OCI-LY7 (cell line): ENCODE measurements around the gene TULP1. TPM values are rescaled to one million over a fixed set of nuclear protein-coding genes. Genes with fewer than 3 reads are reported as not detected.

ENCODE experiments used
- BruUV-seq: library from RNA; stranded (reverse); fragments of 400-500 nt; replicated peaks from 2 replicates; lab custom pipeline; 2021; lab: Mats Ljungman, UMichigan
- CTCF ChIA-PET: fragments of 300-600 bp; sonication (Branson Sonifier 250); formaldehyde crosslinking; loops from one replicate; lab custom pipeline; 2022; ENCODE audit warnings: antibody characterized with exemption; ENCODE audit not compliant: unreplicated experiment; lab: Charles Lee
- POLR2A ChIA-PET: fragments of 300-600 bp; sonication (Branson Sonifier 250); formaldehyde crosslinking; loops from one replicate; lab custom pipeline; 2022; ENCODE audit warnings: antibody characterized with exemption; lab: Charles Lee
- DNase-seq: peaks from one replicate; pipeline ENCODE4 v3.0.0-alpha.2; 2015; ENCODE audit warnings: low spot score
- H2AFZ ChIP-seq: fragments of 200-600 bp; sonication (generic), shearing (Covaris generic); 2 replicates; pipeline ENCODE4 v1.6.1; 2014; ENCODE audit warnings: mild to moderate bottlenecking, antibody characterized with exemption, low read length, moderate library complexity
- H3K27ac ChIP-seq: fragments of 200-600 bp; sonication (generic); 2 replicates; pipeline ENCODE4 v1.5.1; 2014; ENCODE audit warnings: mixed run types, low read depth, mild to moderate bottlenecking, moderate library complexity, low read length, inconsistent platforms; ENCODE audit not compliant: poor library complexity, severe bottlenecking
- H3K36me3 ChIP-seq: fragments of 200-600 bp; sonication (generic); 2 replicates; pipeline ENCODE4 v1.6.1; 2014; ENCODE audit warnings: mild to moderate bottlenecking, antibody characterized with exemption, low read length, moderate library complexity, mixed read lengths; ENCODE audit not compliant: insufficient read depth
- H3K4me1 ChIP-seq: fragments of 200-600 bp; sonication (generic); 2 replicates; pipeline ENCODE4 v1.5.1; 2014; ENCODE audit warnings: mild to moderate bottlenecking, low read length; ENCODE audit not compliant: insufficient read depth, poor library complexity, severe bottlenecking
- H3K4me2 ChIP-seq: fragments of 200-600 bp; sonication (generic); 2 replicates; pipeline ENCODE4 v1.6.1; 2014; ENCODE audit warnings: mild to moderate bottlenecking, low read length
- H3K4me3 ChIP-seq: fragments of 200-600 bp; sonication (generic); 2 replicates; pipeline ENCODE4 v1.5.1; 2014; ENCODE audit warnings: mild to moderate bottlenecking, low read depth, low read length; ENCODE audit not compliant: poor library complexity, severe bottlenecking
- H3K79me2 ChIP-seq: fragments of 200-600 bp; sonication (generic); 2 replicates; pipeline ENCODE4 v1.6.1; 2016; ENCODE audit warnings: low read depth, mild to moderate bottlenecking, low read length, moderate library complexity, mixed read lengths; ENCODE audit not compliant: insufficient read depth
- H3K9me2 ChIP-seq: fragments of 200-600 bp; sonication (generic); 2 replicates; pipeline ENCODE4 v1.6.1; 2016; ENCODE audit warnings: mild to moderate bottlenecking, low read length, mixed read lengths; ENCODE audit not compliant: insufficient read depth
- H3K9me3 ChIP-seq: fragments of 200-600 bp; sonication (generic); 2 replicates; pipeline ENCODE4 v1.6.1; 2014; ENCODE audit warnings: mild to moderate bottlenecking, mixed run types, low read length, mixed read lengths
- H4K20me1 ChIP-seq: fragments of 200-600 bp; sonication (generic); 2 replicates; pipeline ENCODE4 v1.6.1; 2014; ENCODE audit warnings: mild to moderate bottlenecking, antibody characterized with exemption, low read length, moderate library complexity, mixed read lengths; ENCODE audit not compliant: insufficient read depth
- EZH2phosphoT487 ChIP-seq: fragments of 200-600 bp; sonication (generic); IDR thresholded peaks from 2 replicates; pipeline ENCODE4 v1.6.1; 2018; ENCODE audit warnings: low read depth, borderline replicate concordance, mild to moderate bottlenecking, mixed run types, antibody characterized with exemption, low read length, moderate library complexity, mixed read lengths
- intact Hi-C: fragments of 100-400 bp; cut with micrococcal nuclease; formaldehyde crosslinking; loops from one replicate; pipeline ENCODE4 v1.10.0; 2022; ENCODE audit not compliant: unreplicated experiment
- total RNA-seq, 2 experiments: library from RNA; depleted of rRNA in 1 of 2; stranded (reverse); fragments of >200 nt in 1 of 2; shearing (Covaris generic) in 1 of 2; gene quantifications; 2 replicates each; pipeline ENCODE4 v1.2.3, GENCODE V29; 2014 to 2022
- TF ChIP-seq, protein P1 (sequence below): fragments of 200-600 bp; sonication (generic); conservative IDR thresholded peaks from 2 replicates; pipeline ENCODE4 v1.5.1; 2014; ENCODE audit warnings: mild to moderate bottlenecking, antibody characterized with exemption, low read length, moderate library complexity, mixed read lengths

The TULP1 gene
- total RNA-seq, 2 experiments from 2014 or later: not detected

- TF ChIP-seq EZH2phosphoT487: no peak
- TF ChIP-seq, protein P1, sequence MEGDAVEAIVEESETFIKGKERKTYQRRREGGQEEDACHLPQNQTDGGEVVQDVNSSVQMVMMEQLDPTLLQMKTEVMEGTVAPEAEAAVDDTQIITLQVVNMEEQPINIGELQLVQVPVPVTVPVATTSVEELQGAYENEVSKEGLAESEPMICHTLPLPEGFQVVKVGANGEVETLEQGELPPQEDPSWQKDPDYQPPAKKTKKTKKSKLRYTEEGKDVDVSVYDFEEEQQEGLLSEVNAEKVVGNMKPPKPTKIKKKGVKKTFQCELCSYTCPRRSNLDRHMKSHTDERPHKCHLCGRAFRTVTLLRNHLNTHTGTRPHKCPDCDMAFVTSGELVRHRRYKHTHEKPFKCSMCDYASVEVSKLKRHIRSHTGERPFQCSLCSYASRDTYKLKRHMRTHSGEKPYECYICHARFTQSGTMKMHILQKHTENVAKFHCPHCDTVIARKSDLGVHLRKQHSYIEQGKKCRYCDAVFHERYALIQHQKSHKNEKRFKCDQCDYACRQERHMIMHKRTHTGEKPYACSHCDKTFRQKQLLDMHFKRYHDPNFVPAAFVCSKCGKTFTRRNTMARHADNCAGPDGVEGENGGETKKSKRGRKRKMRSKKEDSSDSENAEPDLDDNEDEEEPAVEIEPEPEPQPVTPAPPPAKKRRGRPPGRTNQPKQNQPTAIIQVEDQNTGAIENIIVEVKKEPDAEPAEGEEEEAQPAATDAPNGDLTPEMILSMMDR: no peak
- no peak overlapping the region for H2AFZ ChIP-seq
- H3K9me2 ChIP-seq: no peaks in the 10 kb centered on the region
- peak overlapping the region; percentile 91 for H3K4me3 ChIP-seq
- CTCF ChIA-PET: interaction anchor here (0.6 kb wide), 1 partner anchor 451 kb away, joined by 3 read pairs; no protein-coding TSS in a partner anchor
- peaks cover 38% of the 10 kb centered on the region for H3K4me1 ChIP-seq
- peak; percentile 28 for DNase-seq
- H3K9me3 ChIP-seq: no peaks in the 10 kb centered on the region
- peaks cover 25% of the 10 kb centered on the region for H4K20me1 ChIP-seq
- peaks cover 32% of the 10 kb centered on the region for H3K79me2 ChIP-seq
- intact Hi-C loops: loop anchor here (1.0 kb wide), 2 partner anchors 127 to 172 kb away; partner anchors contain the start of genes DEF6 and PPARD
- H3K36me3 ChIP-seq: peaks cover 86% of the 10 kb centered on the region
- POLR2A ChIA-PET: interaction anchor here (0.5 to 2.1 kb wide), 4 partner anchors 11 to 242 kb away, joined by 3 to 11 read pairs (median 4); partner anchors contain the start of gene FANCE
- H3K4me2 ChIP-seq: peak overlapping the region; percentile 99
- BruUV-seq: no TSS peak
- peak overlapping the region; percentile 83 for H3K27ac ChIP-seq
Measured at GRCh38 chr6:35468980-35469750, 43.5 kb downstream of the TULP1 start.

- POLR2A ChIA-PET: interaction anchor here (0.5 to 2.1 kb wide), 6 partner anchors 12 to 488 kb away, joined by 3 to 11 read pairs (median 4); partner anchors contain the start of gene FANCE
- H2AFZ ChIP-seq: peak within 1 kb of the TSS; percentile 84
- peaks cover 38% of the 10 kb centered on the region for H3K4me1 ChIP-seq
- CTCF ChIA-PET: interaction anchor here (0.7 kb wide), 1 partner anchor 14 kb away, joined by 3 read pairs; no protein-coding TSS in a partner anchor
- TSS peak; percentile 74 for BruUV-seq
- TF ChIP-seq EZH2phosphoT487: no peak
- TF ChIP-seq, protein P1: peak; percentile 95
- DNase-seq: peak; percentile 98
- no peaks in the 10 kb centered on the region for H3K9me2 ChIP-seq
- peaks cover 32% of the 10 kb centered on the region for H3K79me2 ChIP-seq
- H3K4me3 ChIP-seq: peak within 1 kb of the TSS; percentile 91
- peaks cover 89% of the 10 kb centered on the region for H3K36me3 ChIP-seq
- no peaks in the 10 kb centered on the region for H3K9me3 ChIP-seq
- intact Hi-C loops: loop anchor here (1.0 kb wide), 2 partner anchors 126 to 171 kb away; partner anchors contain the start of genes DEF6 and PPARD
- H3K27ac ChIP-seq: peak within 1 kb of the TSS; percentile 83
- peak within 1 kb of the TSS; percentile 99 for H3K4me2 ChIP-seq
- peaks cover 25% of the 10 kb centered on the region for H4K20me1 ChIP-seq
Measured at GRCh38 chr6:35468181-35468979, 44.3 kb downstream of the TULP1 start, which contains the start of gene RPL10A. Gene RPL10A, plus strand, starts transcription at chr6:35468401. Its CDS starts 34 bp downstream, at chr6:35468435.
